Osteoblast (primary cell): ENCODE measurements around the gene AJM1. TPM values are rescaled to one million over a fixed set of nuclear protein-coding genes. Genes with fewer than 3 reads are reported as not detected.

Experiments used
- DNase-seq: peaks from one replicate; pipeline ENCODE4 v3.0.0; 2011; ENCODE audit warnings: low spot score, mixed read lengths; ENCODE audit not compliant: insufficient read length; ENCODE audit errors: missing footprints
- H2AFZ ChIP-seq: 2 replicates; pipeline ENCODE4 v1.6.0; 2011; ENCODE audit warnings: mild to moderate bottlenecking, low read length
- H3K27ac ChIP-seq: 2 replicates; pipeline ENCODE4 v1.5.1; 2011; ENCODE audit warnings: mild to moderate bottlenecking, low read depth, low read length, moderate library complexity
- H3K27me3 ChIP-seq: 2 replicates; pipeline ENCODE4 v1.6.0; 2012; ENCODE audit warnings: mild to moderate bottlenecking, control low read depth, inconsistent platforms, low read length, moderate library complexity; ENCODE audit not compliant: insufficient read depth
- H3K36me3 ChIP-seq: 2 replicates; pipeline ENCODE4 v1.5.1; 2011; ENCODE audit warnings: mild to moderate bottlenecking, low read length, control low read depth, moderate library complexity; ENCODE audit not compliant: insufficient read depth
- H3K4me1 ChIP-seq: 2 replicates; pipeline ENCODE4 v1.5.1; 2011; ENCODE audit warnings: mild to moderate bottlenecking, low read length, control low read depth, moderate library complexity; ENCODE audit not compliant: insufficient read depth
- H3K4me2 ChIP-seq: 2 replicates; pipeline ENCODE4 v1.6.0; 2011; ENCODE audit warnings: mild to moderate bottlenecking, low read length; ENCODE audit not compliant: insufficient read depth
- H3K4me3 ChIP-seq: fragments of 200-600 bp; sonication (generic); 3 replicates; pipeline ENCODE4 v1.5.1; 2012; ENCODE audit warnings: mild to moderate bottlenecking, low read length, inconsistent platforms; ENCODE audit not compliant: insufficient read depth
- H3K79me2 ChIP-seq: 2 replicates; pipeline ENCODE4 v1.6.0; 2012; ENCODE audit warnings: mild to moderate bottlenecking, low read length, control low read depth, inconsistent platforms; ENCODE audit not compliant: insufficient read depth
- H3K9me3 ChIP-seq: 2 replicates; pipeline ENCODE4 v1.5.1; 2011; ENCODE audit warnings: low read depth, low read length, control low read depth
- H4K20me1 ChIP-seq: 2 replicates; pipeline ENCODE4 v1.6.0; 2012; ENCODE audit warnings: mild to moderate bottlenecking, low read length, control low read depth; ENCODE audit not compliant: insufficient read depth
- total RNA-seq: library from RNA; depleted of rRNA; stranded (reverse); fragments of >200 nt; gene quantifications from 2 replicates; pipeline ENCODE4 v1.2.3, GENCODE V29; 2012
- TF ChIP-seq, protein P1 (sequence below): IDR thresholded peaks from 2 replicates; pipeline ENCODE4 v1.5.1; 2011; ENCODE audit warnings: mild to moderate bottlenecking, low read depth, low read length, moderate library complexity; ENCODE audit errors: extremely low read depth

Gene AJM1
- total RNA-seq, 1 donor, result 1.1 TPM

- H3K36me3 ChIP-seq, result peaks cover 15% of the 10 kb centered on the region
- no peak for DNase-seq
- peaks cover 13% of the 10 kb centered on the region for H3K4me1 ChIP-seq
- H3K79me2 ChIP-seq, result peaks cover 7% of the 10 kb centered on the region
- H3K9me3 ChIP-seq, result no peaks in the 10 kb centered on the region
- H2AFZ ChIP-seq, result no peak overlapping the region
- no peak overlapping the region for H3K4me3 ChIP-seq
- TF ChIP-seq, protein P1, sequence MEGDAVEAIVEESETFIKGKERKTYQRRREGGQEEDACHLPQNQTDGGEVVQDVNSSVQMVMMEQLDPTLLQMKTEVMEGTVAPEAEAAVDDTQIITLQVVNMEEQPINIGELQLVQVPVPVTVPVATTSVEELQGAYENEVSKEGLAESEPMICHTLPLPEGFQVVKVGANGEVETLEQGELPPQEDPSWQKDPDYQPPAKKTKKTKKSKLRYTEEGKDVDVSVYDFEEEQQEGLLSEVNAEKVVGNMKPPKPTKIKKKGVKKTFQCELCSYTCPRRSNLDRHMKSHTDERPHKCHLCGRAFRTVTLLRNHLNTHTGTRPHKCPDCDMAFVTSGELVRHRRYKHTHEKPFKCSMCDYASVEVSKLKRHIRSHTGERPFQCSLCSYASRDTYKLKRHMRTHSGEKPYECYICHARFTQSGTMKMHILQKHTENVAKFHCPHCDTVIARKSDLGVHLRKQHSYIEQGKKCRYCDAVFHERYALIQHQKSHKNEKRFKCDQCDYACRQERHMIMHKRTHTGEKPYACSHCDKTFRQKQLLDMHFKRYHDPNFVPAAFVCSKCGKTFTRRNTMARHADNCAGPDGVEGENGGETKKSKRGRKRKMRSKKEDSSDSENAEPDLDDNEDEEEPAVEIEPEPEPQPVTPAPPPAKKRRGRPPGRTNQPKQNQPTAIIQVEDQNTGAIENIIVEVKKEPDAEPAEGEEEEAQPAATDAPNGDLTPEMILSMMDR, result no peak
- H3K4me2 ChIP-seq, result peak overlapping the region; percentile 96
- no peak overlapping the region for H3K27ac ChIP-seq
- peaks cover 5% of the 10 kb centered on the region for H3K27me3 ChIP-seq
- peaks cover 8% of the 10 kb centered on the region for H4K20me1 ChIP-seq
Observed at GRCh38 chr9:136850866-136851775, 8.8 kb downstream of the AJM1 start.

DNA sequence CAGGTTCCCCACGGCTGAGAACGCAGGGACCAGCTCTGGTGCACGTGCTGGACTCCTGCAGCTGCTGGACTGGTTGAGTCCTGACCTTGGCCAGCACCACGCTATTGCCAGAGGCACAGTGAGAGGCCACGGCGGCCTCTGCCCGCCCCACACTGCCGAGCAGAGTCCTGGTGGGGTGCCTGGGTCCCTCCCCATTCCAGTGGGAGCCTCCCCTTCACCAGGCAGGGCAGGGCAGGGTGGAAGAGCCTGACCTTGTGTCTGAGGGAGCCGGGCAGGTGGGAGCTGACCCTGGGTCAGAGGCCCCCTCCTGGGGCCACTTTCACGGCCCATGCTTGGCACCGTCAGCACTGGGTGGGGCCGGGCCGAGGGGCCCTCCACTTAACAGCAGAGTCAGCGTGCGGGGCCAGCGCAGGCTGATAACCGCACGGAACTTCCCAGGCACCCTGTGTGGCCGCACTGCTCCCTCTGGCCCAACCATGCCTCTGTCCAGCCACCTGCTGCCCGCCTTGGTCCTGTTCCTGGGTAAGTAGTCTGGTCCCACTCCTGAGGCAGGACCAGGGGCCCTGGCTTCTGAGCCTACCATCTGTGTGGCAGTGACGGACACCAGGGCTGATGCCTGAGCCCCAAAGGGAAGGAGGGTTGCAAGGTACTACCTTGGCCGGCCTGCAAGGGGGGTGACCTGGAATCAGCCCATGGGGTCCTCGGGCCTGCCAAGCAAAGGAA is 9.8 kb downstream of the AJM1 start, which contains the start of gene MAMDC4:
Gene MAMDC4, plus strand, starts transcription at position 406 of the 723 bp plus-strand sequence. Its CDS starts 71 bp downstream, at position 477.
- peaks cover 8% of the 10 kb centered on the region for H4K20me1 ChIP-seq
- H3K4me3 ChIP-seq, result no peak within 1 kb of the TSS
- no peaks in the 10 kb centered on the region for H3K27me3 ChIP-seq
- peaks cover 13% of the 10 kb centered on the region for H3K4me1 ChIP-seq
- H3K9me3 ChIP-seq, result no peaks in the 10 kb centered on the region
- peaks cover 7% of the 10 kb centered on the region for H3K79me2 ChIP-seq
- TF ChIP-seq, protein P1, result no peak
- no peak within 1 kb of the TSS for H3K4me2 ChIP-seq
- no peak within 1 kb of the TSS for H2AFZ ChIP-seq
- H3K27ac ChIP-seq, result no peak within 1 kb of the TSS
- peaks cover 15% of the 10 kb centered on the region for H3K36me3 ChIP-seq
- no peak for DNase-seq

- Histone ChIP-seq H3K27ac (no peak overlapping the region), H4K20me1 (peaks cover 12% of the 10 kb centered on the region), H3K4me1 (peaks cover 12% of the 10 kb centered on the region), H3K4me2 (no peak overlapping the region), H3K9me3 (no peaks in the 10 kb centered on the region), H3K27me3 (no peaks in the 10 kb centered on the region), H2AFZ (no peak overlapping the region), H3K79me2 (peaks cover 7% of the 10 kb centered on the region), H3K36me3 (peaks cover 15% of the 10 kb centered on the region), H3K4me3 (no peak overlapping the region)
- peak; percentile 75 for DNase-seq
- TF ChIP-seq, protein P1, result no peak
Observed at GRCh38 chr9:136852664-136853595, 10.7 kb downstream of the AJM1 start.
